Measurements from ENCODE around the gene RPH3AL.

The RPH3AL gene

GRCh38 chr17:192666-193425, 159.8 kb downstream of the RPH3AL start:
- Histone ChIP-seq H3K27ac (ENCODE audit: extremely low read depth, low read depth, low read length) (no peak overlapping the region), H3K4me1 (ENCODE audit: control insufficient read depth, insufficient read depth, low read length) (peaks cover 4% of the 10 kb centered on the region), H3K4me3 (ENCODE audit: low read depth, low read length) (no peak overlapping the region), H3K36me3 (ENCODE audit: control insufficient read depth in 2 of 2, insufficient read depth in 1 of 2, low read length in 2 of 2) (no peaks in the 10 kb centered on the region), H3K9me3 (ENCODE audit: control insufficient read depth, insufficient read depth, low read depth, low read length) (no peaks in the 10 kb centered on the region)
- ChIA-PET POLR2A (no interaction called here), CTCF (interaction anchor here (0.5 kb wide), 1 partner anchor 508 kb away, joined by 4 read pairs; no protein-coding TSS in a partner anchor)
- TF ChIP-seq ZNF837 (tag by site-specific recombination; IDR thresholded peaks at IDR 0.05) (no peak), ZNF214 (tag by site-specific recombination; IDR thresholded peaks at IDR 0.05; ENCODE audit: borderline replicate concordance) (no peak)

- H3K36me3 ChIP-seq (ENCODE audit: control insufficient read depth in 2 of 2, insufficient read depth in 1 of 2, low read length in 2 of 2): no peaks in the 10 kb centered on the region
- no peak overlapping the region for H3K4me3 ChIP-seq (ENCODE audit: low read depth, low read length)
- no peaks in the 10 kb centered on the region for H3K9me3 ChIP-seq (ENCODE audit: control insufficient read depth, insufficient read depth, low read depth, low read length)
- no peaks in the 10 kb centered on the region for H3K4me1 ChIP-seq (ENCODE audit: control insufficient read depth, insufficient read depth, low read length)
- CTCF ChIA-PET: no interaction called here
- H3K27ac ChIP-seq (ENCODE audit: extremely low read depth, low read depth, low read length): no peak overlapping the region
- POLR2A ChIA-PET: no interaction called here
- TF ChIP-seq INSM2 (tag by site-specific recombination; IDR thresholded peaks at IDR 0.05): no peak
- no peak for TF ChIP-seq PRDM6 (tag by site-specific recombination; IDR thresholded peaks at IDR 0.05)
- no peak for TF ChIP-seq KLF1 (tag by site-specific recombination; IDR thresholded peaks at IDR 0.05)
- TF ChIP-seq ZSCAN16 (tag by site-specific recombination; IDR thresholded peaks at IDR 0.05): no peak
- TF ChIP-seq ZNF121 (tag by site-specific recombination; IDR thresholded peaks at IDR 0.05): no peak
- no peak for TF ChIP-seq ZNF391 (tag by site-specific recombination; IDR thresholded peaks at IDR 0.05; ENCODE audit: borderline replicate concordance, low read depth)
- no peak for TF ChIP-seq ZNF426 (tag by site-specific recombination; IDR thresholded peaks at IDR 0.05)
- no peak for TF ChIP-seq KLF10 (tag by site-specific recombination; IDR thresholded peaks at IDR 0.05)
- no peak for TF ChIP-seq ZNF692 (tag by site-specific recombination; IDR thresholded peaks at IDR 0.05)
- TF ChIP-seq ZNF580 (tag by site-specific recombination; IDR thresholded peaks at IDR 0.05): no peak
- no peak for TF ChIP-seq ZNF654 (tag by site-specific recombination; IDR thresholded peaks at IDR 0.05; ENCODE audit: low read depth)
- no peak for TF ChIP-seq ZNF335 (tag by site-specific recombination; conservative IDR thresholded peaks at IDR 0.05)
- no peak for TF ChIP-seq ZNF518A (tag by site-specific recombination; conservative IDR thresholded peaks at IDR 0.05; ENCODE audit: low read depth)
- TF ChIP-seq TSHZ1 (tag by site-specific recombination; IDR thresholded peaks at IDR 0.05; ENCODE audit: borderline replicate concordance): no peak
- no peak for TF ChIP-seq ZNF626 (tag by site-specific recombination; IDR thresholded peaks at IDR 0.05)
- TF ChIP-seq TCF7L2 (IDR thresholded peaks at IDR 0.05; ENCODE audit: borderline replicate concordance, low read depth, low read length): no peak
- TF ChIP-seq ZNF514 (tag by site-specific recombination; IDR thresholded peaks at IDR 0.05): no peak
- no peak for TF ChIP-seq MZF1 (tag by site-specific recombination; IDR thresholded peaks at IDR 0.05; ENCODE audit: borderline replicate concordance)
These were observed 163.2 kb downstream of the RPH3AL start for GRCh38 chr17:189444-189843.
